DND-41 (cell line): Measurements from ENCODE around the gene CCDC92.

Experiments used
- ATAC-seq: fragments of 200-7000 bp; cut with Tn5 transposase; 3 replicates; pipeline ENCODE4 v1.9.1; 2021; ENCODE audit warnings: low read depth; ENCODE audit not compliant: insufficient read depth
- DNase-seq: peaks from one replicate; pipeline ENCODE4 v3.0.0-alpha.2; 2020
- H2AFZ ChIP-seq: 2 replicates; pipeline ENCODE4 v1.6.0; 2012; ENCODE audit warnings: low read depth, low read length
- H3K27ac ChIP-seq: 2 replicates; pipeline ENCODE4 v1.5.1; 2012; ENCODE audit warnings: low read length, inconsistent platforms
- H3K27me3 ChIP-seq: fragments of 200-600 bp; sonication (generic); 2 replicates; pipeline ENCODE4 v1.6.0; 2012; ENCODE audit warnings: low read length, mild to moderate bottlenecking, inconsistent platforms; ENCODE audit not compliant: insufficient read depth, poor library complexity
- H3K36me3 ChIP-seq: 2 replicates; pipeline ENCODE4 v1.5.1; 2012; ENCODE audit warnings: low read length, inconsistent platforms; ENCODE audit not compliant: insufficient read depth
- H3K4me1 ChIP-seq: 2 replicates; pipeline ENCODE4 v1.5.1; 2012; ENCODE audit warnings: mild to moderate bottlenecking, low read length; ENCODE audit not compliant: insufficient read depth
- H3K4me2 ChIP-seq: 2 replicates; pipeline ENCODE4 v1.6.0; 2012; ENCODE audit warnings: mild to moderate bottlenecking, moderate library complexity, low read length, inconsistent platforms; ENCODE audit not compliant: insufficient read depth
- H3K4me3 ChIP-seq, 2 experiments: fragments of 200-600 bp in 1 of 2; shearing (Covaris generic) in 1 of 2; 2 replicates each; pipeline ENCODE4 v1.5.1; 2012 to 2016; ENCODE audit warnings: inconsistent platforms in 2 of 2, low read length in 2 of 2, mild to moderate bottlenecking in 2 of 2, low read depth in 1 of 2, moderate library complexity in 1 of 2
- H3K79me2 ChIP-seq: 2 replicates; pipeline ENCODE4 v1.6.0; 2012; ENCODE audit warnings: low read length, inconsistent platforms; ENCODE audit not compliant: insufficient read depth
- H3K9ac ChIP-seq: 2 replicates; pipeline ENCODE4 v1.6.0; 2012; ENCODE audit warnings: low read depth, mild to moderate bottlenecking, inconsistent platforms, low read length, moderate library complexity
- H3K9me3 ChIP-seq: 2 replicates; pipeline ENCODE4 v1.5.1; 2012; ENCODE audit warnings: low read length, moderate library complexity, mild to moderate bottlenecking, inconsistent platforms; ENCODE audit not compliant: insufficient read depth, severe bottlenecking
- H4K20me1 ChIP-seq: 2 replicates; pipeline ENCODE4 v1.6.0; 2012; ENCODE audit warnings: low read length; ENCODE audit not compliant: insufficient read depth
- EZH2 ChIP-seq: IDR thresholded peaks from 3 replicates; pipeline ENCODE4 v1.6.1; 2012; ENCODE audit warnings: borderline replicate concordance, low read depth, mild to moderate bottlenecking, moderate library complexity, low read length, inconsistent platforms; ENCODE audit not compliant: severe bottlenecking
- TF ChIP-seq, protein P1 (sequence below): IDR thresholded peaks from 2 replicates; pipeline ENCODE4 v1.5.1; 2012; ENCODE audit warnings: borderline replicate concordance, low read length, moderate library complexity, mild to moderate bottlenecking; ENCODE audit not compliant: poor library complexity, severe bottlenecking; ENCODE audit errors: extremely low read depth

Gene CCDC92

DNA sequence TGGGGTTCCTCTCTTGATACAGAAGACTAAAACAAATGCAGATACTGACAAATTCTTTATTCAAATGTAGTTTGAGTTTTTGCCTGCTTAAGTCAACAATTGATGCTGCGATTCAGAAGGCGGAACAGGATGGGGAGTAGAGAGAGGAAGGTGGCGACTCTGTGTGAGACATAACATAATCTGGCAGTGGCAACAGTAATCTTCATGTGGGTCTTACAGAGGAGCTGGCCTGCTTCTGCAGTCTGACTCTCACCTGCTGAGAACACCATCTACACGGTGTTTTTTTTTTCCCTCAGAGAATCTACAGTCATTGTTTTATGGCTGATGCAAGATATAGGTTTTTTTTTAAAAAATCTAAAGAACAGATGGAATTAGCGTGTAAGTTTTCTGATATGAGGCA, 10.1 kb downstream of the CCDC92 start:
- Histone ChIP-seq H4K20me1 (peaks cover 12% of the 10 kb centered on the region; the same call in 1 of the 2 replicates), H3K9ac (no peak overlapping the region), H3K4me1 (no peaks in the 10 kb centered on the region), H3K9me3 (no peaks in the 10 kb centered on the region), H2AFZ (no peak overlapping the region), H3K27me3 (no peaks in the 10 kb centered on the region), H3K4me2 (no peak overlapping the region), H3K4me3 (no peak overlapping the region), H3K27ac (no peak overlapping the region), H3K36me3 (no peaks in the 10 kb centered on the region; the same call in 1 of the 2 replicates), H3K79me2 (no peaks in the 10 kb centered on the region)
- TF ChIP-seq, protein P1, sequence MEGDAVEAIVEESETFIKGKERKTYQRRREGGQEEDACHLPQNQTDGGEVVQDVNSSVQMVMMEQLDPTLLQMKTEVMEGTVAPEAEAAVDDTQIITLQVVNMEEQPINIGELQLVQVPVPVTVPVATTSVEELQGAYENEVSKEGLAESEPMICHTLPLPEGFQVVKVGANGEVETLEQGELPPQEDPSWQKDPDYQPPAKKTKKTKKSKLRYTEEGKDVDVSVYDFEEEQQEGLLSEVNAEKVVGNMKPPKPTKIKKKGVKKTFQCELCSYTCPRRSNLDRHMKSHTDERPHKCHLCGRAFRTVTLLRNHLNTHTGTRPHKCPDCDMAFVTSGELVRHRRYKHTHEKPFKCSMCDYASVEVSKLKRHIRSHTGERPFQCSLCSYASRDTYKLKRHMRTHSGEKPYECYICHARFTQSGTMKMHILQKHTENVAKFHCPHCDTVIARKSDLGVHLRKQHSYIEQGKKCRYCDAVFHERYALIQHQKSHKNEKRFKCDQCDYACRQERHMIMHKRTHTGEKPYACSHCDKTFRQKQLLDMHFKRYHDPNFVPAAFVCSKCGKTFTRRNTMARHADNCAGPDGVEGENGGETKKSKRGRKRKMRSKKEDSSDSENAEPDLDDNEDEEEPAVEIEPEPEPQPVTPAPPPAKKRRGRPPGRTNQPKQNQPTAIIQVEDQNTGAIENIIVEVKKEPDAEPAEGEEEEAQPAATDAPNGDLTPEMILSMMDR: no peak
- no peak for TF ChIP-seq EZH2
- no peak for ATAC-seq
- no peak for DNase-seq

DNA sequence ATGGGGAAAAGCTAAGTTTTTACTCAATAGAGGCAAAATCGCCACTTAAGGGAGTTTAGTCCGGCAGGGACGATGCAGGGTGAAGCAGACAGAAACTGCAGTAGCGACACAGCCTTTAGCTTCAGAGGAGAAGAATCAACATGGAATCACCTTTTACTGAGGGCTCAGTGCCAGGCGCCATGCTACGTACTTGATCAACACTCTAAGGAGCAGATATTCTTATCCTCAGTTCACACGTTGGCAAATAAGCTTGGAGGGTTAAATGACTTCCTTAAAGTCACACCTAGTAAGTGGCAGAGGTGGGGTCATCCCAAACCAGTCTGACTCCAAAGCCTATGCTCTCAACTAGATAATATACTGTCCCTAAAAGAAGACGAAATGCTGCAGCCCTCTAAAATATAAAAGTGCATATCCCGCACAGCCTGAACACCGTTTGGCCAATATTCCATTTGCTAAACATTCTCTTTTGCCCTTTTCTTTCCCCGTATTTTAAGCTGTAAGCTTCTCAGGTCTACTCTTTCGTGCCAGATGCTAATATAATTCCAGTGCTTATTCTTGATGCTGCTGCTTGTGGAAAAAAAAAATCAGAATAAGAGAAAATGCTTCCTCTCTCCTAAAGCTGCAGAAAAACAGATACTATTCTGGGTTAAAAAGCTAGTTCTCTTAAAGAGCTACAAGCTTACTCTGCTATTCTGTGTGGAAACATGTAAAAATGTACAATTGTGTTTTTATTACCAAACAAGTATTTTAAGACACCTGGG, 10.9 kb downstream of the CCDC92 start:
- no peak overlapping the region for H2AFZ ChIP-seq
- TF ChIP-seq EZH2: no peak
- TF ChIP-seq, protein P1: no peak
- H3K9ac ChIP-seq: no peak overlapping the region
- no peak overlapping the region for H3K4me3 ChIP-seq
- H3K9me3 ChIP-seq: no peaks in the 10 kb centered on the region
- H3K79me2 ChIP-seq: no peaks in the 10 kb centered on the region
- H3K4me2 ChIP-seq: no peak overlapping the region
- no peak for ATAC-seq
- H3K27ac ChIP-seq: no peak overlapping the region
- DNase-seq: no peak
- H4K20me1 ChIP-seq: peaks cover 9% of the 10 kb centered on the region; the same call in 1 of the 2 replicates
- H3K4me1 ChIP-seq: no peaks in the 10 kb centered on the region
- no peaks in the 10 kb centered on the region for H3K27me3 ChIP-seq
- no peaks in the 10 kb centered on the region; the same call in 1 of the 2 replicates for H3K36me3 ChIP-seq

DNA sequence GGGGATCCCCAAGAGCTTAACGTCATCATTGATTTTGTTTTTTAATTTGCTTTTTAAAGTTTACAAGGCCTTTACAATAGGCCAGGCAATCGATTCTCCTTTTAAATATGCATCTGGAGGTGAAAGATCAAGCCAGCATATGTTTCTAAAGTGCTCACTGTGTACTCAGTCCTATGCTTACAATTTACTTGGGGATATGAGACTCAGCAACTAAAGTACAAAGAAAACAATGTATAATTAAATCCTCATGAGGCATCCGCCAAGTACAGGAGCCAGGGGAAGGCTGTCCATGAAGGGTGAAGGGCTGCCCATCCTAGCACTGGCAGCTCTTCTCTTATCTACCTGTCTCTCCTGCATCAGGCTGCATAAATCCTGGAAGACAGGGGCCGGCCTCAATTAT, 11.8 kb downstream of the CCDC92 start:
- ATAC-seq: no peak
- H3K9me3 ChIP-seq: no peaks in the 10 kb centered on the region
- H3K9ac ChIP-seq: no peak overlapping the region
- no peak for DNase-seq
- H2AFZ ChIP-seq: no peak overlapping the region
- no peak overlapping the region for H3K4me3 ChIP-seq
- no peak overlapping the region for H3K4me2 ChIP-seq
- H3K27me3 ChIP-seq: no peaks in the 10 kb centered on the region
- H3K4me1 ChIP-seq: no peaks in the 10 kb centered on the region
- H3K27ac ChIP-seq: no peak overlapping the region
- H4K20me1 ChIP-seq: peaks cover 4% of the 10 kb centered on the region; the same call in 1 of the 2 replicates
- H3K79me2 ChIP-seq: no peaks in the 10 kb centered on the region
- no peaks in the 10 kb centered on the region for H3K36me3 ChIP-seq
- TF ChIP-seq, protein P1: no peak
- no peak for TF ChIP-seq EZH2
